ENCODE results near the gene CNOT4.

The CNOT4 gene

DNA sequence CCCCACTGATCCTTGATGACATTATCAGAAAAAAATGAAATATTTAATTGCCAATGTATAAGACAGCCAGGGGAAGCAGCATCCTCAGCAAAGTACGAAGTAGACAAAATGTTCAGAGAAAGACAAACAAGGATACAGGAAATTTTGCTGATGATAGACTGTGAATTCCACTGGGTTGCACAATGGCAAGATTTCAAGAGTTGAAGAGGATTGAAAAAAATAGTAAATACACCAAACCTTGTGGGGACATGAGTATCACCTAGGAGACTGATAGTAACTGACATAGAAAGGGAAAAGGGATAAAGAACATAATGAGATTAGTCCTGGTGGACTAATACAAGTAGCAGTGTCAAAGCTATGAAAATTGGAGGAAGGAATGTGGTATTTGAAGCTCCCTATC, 16.5 kb downstream of the CNOT4 start:
- no peak for DNase-seq
- Mint-ChIP-seq H3K27ac (no peak overlapping the region), H3K36me3 (ENCODE audit: low read depth) (peaks cover 8% of the 10 kb centered on the region), H3K9me3 (no peaks in the 10 kb centered on the region), H3K4me1 (no peaks in the 10 kb centered on the region), H3K4me3 (no peak overlapping the region), H3K27me3 (ENCODE audit: low read depth, poor library complexity) (no peaks in the 10 kb centered on the region)
- TF ChIP-seq, protein P1, sequence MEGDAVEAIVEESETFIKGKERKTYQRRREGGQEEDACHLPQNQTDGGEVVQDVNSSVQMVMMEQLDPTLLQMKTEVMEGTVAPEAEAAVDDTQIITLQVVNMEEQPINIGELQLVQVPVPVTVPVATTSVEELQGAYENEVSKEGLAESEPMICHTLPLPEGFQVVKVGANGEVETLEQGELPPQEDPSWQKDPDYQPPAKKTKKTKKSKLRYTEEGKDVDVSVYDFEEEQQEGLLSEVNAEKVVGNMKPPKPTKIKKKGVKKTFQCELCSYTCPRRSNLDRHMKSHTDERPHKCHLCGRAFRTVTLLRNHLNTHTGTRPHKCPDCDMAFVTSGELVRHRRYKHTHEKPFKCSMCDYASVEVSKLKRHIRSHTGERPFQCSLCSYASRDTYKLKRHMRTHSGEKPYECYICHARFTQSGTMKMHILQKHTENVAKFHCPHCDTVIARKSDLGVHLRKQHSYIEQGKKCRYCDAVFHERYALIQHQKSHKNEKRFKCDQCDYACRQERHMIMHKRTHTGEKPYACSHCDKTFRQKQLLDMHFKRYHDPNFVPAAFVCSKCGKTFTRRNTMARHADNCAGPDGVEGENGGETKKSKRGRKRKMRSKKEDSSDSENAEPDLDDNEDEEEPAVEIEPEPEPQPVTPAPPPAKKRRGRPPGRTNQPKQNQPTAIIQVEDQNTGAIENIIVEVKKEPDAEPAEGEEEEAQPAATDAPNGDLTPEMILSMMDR (IDR thresholded peaks at IDR 0.05) = no peak

DNA sequence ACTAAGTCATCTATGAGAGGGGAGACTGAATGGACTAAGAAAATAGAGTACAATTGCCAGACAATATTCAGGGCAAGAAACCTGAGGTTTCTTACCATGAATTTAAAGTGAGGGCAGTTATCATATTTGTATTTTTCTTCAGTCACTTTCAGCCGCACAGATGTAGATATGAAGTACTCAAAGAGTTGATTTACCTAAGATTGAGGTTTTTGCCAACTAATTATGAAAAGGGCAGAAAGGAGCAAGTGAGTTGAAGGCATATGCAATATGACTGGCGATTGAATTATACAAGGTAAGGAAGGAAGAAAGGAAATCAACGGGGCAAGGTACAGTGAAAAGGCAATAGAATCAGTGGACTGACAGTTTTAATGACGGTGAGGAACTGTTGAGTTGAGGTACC, 17.8 kb downstream of the CNOT4 start:
- no peaks in the 10 kb centered on the region for H3K4me1 Mint-ChIP-seq
- no peaks in the 10 kb centered on the region for H3K27me3 Mint-ChIP-seq (ENCODE audit: low read depth, poor library complexity)
- H3K4me3 Mint-ChIP-seq = no peak overlapping the region
- TF ChIP-seq, protein P1 (IDR thresholded peaks at IDR 0.05) = no peak
- no peak overlapping the region for H3K27ac Mint-ChIP-seq
- H3K36me3 Mint-ChIP-seq (ENCODE audit: low read depth) = peaks cover 10% of the 10 kb centered on the region
- no peak for DNase-seq
- H3K9me3 Mint-ChIP-seq = no peaks in the 10 kb centered on the region

DNA sequence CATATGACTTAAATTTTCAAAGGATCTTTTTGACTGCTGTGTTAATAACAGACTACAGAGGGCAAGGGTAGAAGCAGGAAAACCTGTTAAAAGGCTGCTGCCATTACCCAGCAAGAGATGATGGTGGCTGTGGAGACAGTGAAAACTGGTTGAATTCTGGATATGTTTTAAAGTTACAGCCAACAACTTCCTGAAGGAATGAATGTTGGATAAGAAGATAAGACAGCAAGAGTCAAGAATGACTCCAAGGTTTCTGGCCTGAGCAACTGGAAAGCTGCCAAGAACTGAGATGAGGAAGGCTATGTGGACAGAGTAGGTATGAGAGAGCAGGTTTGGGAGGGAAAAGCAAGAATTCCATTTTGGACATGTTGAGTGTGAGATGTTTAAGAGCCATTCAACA, 19.1 kb downstream of the CNOT4 start:
- H3K36me3 Mint-ChIP-seq (ENCODE audit: low read depth) = peaks cover 20% of the 10 kb centered on the region
- no peak overlapping the region for H3K27ac Mint-ChIP-seq
- H3K9me3 Mint-ChIP-seq = peaks cover 6% of the 10 kb centered on the region
- no peaks in the 10 kb centered on the region for H3K4me1 Mint-ChIP-seq
- no peak overlapping the region for H3K4me3 Mint-ChIP-seq
- DNase-seq = no peak
- no peaks in the 10 kb centered on the region for H3K27me3 Mint-ChIP-seq (ENCODE audit: low read depth, poor library complexity)
- TF ChIP-seq, protein P1 (IDR thresholded peaks at IDR 0.05) = no peak

DNA sequence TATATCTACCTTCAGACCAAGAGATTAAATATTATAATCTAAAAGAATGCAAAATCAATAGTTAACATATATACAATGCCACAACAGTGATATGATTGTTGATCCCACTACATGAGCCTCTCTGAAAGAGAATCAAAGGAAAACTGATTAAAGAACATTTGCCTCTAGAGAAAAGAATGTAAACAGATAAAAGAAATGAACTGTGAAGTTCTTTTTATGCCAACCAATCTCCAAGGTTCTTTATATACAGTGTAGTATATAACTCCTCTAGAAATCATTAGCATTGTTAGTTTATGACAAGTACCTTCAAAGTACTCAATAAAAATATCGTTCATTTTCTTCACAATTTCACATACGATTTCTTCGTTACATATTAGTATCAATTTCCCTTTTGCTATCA, 20.1 kb downstream of the CNOT4 start:
- H3K36me3 Mint-ChIP-seq (ENCODE audit: low read depth) = peaks cover 30% of the 10 kb centered on the region
- H3K27ac Mint-ChIP-seq = no peak overlapping the region
- TF ChIP-seq, protein P1 (IDR thresholded peaks at IDR 0.05) = no peak
- H3K4me1 Mint-ChIP-seq = no peaks in the 10 kb centered on the region
- no peak for DNase-seq
- no peak overlapping the region for H3K4me3 Mint-ChIP-seq
- peaks cover 11% of the 10 kb centered on the region for H3K9me3 Mint-ChIP-seq
- H3K27me3 Mint-ChIP-seq (ENCODE audit: low read depth, poor library complexity) = no peaks in the 10 kb centered on the region

DNA sequence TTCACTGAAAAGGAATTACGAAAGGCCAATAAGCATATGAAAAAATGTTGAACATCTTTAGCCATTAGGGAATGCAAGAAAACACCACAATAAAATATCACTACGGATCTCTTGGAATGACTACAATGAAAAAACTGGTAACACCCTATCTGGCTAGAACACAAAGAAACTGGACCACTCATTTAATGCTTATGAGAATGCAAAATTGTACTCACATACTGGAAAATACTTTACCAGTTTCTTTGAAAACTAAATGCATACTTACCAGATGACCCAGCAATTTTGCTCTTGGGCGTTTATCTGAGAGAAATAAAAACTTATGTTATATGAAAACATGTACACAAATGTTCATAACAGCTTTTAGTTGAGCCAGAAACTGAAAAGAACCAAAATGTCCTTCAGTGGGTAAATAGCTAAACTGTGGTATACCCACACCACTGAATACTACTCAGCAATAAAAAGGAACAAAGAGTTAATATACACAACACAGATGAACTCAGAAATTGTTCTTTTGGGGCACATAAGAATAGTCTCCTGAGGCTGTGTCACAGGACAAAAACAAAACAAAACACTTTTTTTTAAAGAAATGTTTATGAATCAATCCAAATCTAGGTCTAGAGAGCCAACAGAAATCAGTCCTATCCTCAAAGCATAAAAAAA, 23.5 kb downstream of the CNOT4 start:
- no peak for DNase-seq
- H3K4me3 Mint-ChIP-seq = no peak overlapping the region
- H3K9me3 Mint-ChIP-seq = peaks cover 11% of the 10 kb centered on the region
- no peaks in the 10 kb centered on the region for H3K4me1 Mint-ChIP-seq
- no peak overlapping the region for H3K27ac Mint-ChIP-seq
- peaks cover 40% of the 10 kb centered on the region for H3K36me3 Mint-ChIP-seq (ENCODE audit: low read depth)
- no peaks in the 10 kb centered on the region for H3K27me3 Mint-ChIP-seq (ENCODE audit: low read depth, poor library complexity)
- TF ChIP-seq, protein P1 (IDR thresholded peaks at IDR 0.05) = no peak

DNA sequence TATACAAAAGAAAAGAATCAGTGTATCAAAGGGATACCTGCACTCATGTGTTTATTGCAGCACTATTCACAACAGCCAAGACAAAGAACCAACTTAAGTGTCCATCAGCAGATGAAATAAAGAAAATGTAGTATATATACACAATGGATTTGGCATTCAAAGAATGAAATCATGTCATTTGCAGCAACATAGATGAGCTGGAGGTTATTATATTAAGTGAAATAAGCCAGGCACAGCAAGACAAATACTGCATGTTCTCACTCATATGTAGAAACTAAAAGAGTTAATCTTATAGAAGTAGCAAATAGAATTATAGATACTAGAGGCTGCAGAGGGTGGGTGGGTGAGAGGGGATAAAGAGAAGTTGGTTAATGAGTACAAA, 28.3 kb downstream of the CNOT4 start:
- no peak overlapping the region for H3K27ac Mint-ChIP-seq
- peaks cover 44% of the 10 kb centered on the region for H3K36me3 Mint-ChIP-seq (ENCODE audit: low read depth)
- TF ChIP-seq, protein P1 (IDR thresholded peaks at IDR 0.05) = no peak
- H3K27me3 Mint-ChIP-seq (ENCODE audit: low read depth, poor library complexity) = no peaks in the 10 kb centered on the region
- no peaks in the 10 kb centered on the region for H3K4me1 Mint-ChIP-seq
- H3K4me3 Mint-ChIP-seq = no peak overlapping the region
- peaks cover 8% of the 10 kb centered on the region for H3K9me3 Mint-ChIP-seq
- DNase-seq = no peak
